Measurements from ENCODE around the gene ARL6IP6.
"Not testable (repeated sequence)": the region's sequence is repeated elsewhere in the genome, so short reads cannot be mapped to it uniquely, and the experiment has no call there.

The ARL6IP6 gene

DNA sequence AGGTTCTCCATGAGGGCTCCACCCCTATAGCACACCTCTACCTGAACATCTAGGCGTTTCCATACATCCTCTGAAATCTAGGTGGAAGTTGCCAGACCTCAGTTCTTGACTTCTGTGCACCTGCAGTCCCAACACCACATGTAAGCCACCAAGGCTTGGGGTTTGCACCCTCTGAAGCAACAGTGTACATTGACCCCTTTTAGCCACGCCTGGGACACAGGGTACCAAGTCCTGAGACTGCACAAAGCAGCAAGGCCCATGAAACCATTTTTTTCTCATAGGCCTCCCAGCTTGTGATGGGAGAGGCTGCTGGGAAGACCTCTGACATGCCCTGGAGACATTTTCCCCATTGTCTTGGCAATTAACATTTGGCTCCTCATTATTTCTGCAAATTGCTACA is 20.0 kb downstream of the ARL6IP6 start:
- TF ChIP-seq, protein P1, sequence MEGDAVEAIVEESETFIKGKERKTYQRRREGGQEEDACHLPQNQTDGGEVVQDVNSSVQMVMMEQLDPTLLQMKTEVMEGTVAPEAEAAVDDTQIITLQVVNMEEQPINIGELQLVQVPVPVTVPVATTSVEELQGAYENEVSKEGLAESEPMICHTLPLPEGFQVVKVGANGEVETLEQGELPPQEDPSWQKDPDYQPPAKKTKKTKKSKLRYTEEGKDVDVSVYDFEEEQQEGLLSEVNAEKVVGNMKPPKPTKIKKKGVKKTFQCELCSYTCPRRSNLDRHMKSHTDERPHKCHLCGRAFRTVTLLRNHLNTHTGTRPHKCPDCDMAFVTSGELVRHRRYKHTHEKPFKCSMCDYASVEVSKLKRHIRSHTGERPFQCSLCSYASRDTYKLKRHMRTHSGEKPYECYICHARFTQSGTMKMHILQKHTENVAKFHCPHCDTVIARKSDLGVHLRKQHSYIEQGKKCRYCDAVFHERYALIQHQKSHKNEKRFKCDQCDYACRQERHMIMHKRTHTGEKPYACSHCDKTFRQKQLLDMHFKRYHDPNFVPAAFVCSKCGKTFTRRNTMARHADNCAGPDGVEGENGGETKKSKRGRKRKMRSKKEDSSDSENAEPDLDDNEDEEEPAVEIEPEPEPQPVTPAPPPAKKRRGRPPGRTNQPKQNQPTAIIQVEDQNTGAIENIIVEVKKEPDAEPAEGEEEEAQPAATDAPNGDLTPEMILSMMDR (IDR thresholded peaks at IDR 0.05; ENCODE audit: low read depth, low read length) = no peak
- DNase-seq (ENCODE audit: low read depth in 2 of 2) = no peak
- H3K4me3 ChIP-seq (replicated peaks in 1 of 2; ENCODE audit: low read depth in 2 of 2, low read length in 2 of 2) = no peak overlapping the region

DNA sequence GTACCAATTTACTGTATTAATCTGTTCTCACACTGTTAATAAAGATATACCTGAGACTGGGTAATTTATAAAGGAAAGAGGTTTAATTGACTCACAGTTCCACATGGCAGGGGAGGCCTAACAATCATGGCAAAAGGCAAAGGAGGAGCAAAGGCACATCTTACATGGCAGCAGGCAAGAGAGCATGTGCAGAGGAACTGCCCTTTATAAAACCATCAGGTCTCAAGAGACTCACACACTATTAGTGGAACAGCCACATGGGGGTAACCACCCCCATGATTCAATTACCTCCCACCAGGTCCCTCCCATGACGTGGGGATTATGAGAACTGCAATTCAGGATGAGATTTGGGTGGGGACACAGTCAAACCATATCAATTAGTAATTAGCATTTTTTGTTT is 21.3 kb downstream of the ARL6IP6 start:
- H3K4me3 ChIP-seq (replicated peaks in 1 of 2; ENCODE audit: low read depth in 2 of 2, low read length in 2 of 2) = not testable (repeated sequence)

DNA sequence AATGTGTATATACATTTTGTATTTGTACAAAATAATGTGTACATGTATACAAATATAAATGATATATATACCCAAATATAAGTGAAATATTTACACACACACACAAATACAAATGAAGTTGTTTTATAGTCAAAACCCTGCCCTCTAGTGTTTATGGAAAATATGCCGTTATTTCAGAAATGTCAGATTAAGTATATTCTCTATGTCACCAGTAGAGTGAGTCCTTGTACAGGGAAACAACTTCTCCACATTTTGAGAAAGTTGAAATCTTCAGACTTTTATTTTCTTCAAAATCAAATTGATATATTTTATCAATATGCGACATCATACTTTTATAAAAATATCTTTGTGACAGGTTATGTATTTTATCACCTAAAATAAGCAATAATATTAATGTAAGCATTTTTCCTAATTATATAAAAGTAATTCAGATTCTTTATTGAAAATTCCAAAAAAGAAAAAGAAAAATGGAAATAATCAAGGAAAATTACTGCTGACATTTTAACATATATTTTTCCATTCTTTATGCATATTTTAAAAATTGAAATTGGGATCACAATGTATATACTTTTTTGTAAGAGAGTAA is 22.4 kb downstream of the ARL6IP6 start:
- TF ChIP-seq, protein P1 (IDR thresholded peaks at IDR 0.05; ENCODE audit: low read depth, low read length) = peak; percentile 77
- no peak overlapping the region for H3K4me3 ChIP-seq (replicated peaks in 1 of 2; ENCODE audit: low read depth in 2 of 2, low read length in 2 of 2)
- DNase-seq (ENCODE audit: low read depth in 2 of 2) = peak; percentile 82 to 84

More for the DNA sequence above, 21.3 kb downstream of the ARL6IP6 start:
- not testable (repeated sequence) for DNase-seq (ENCODE audit: low read depth in 2 of 2)

GRCh38 chr2:152743002-152743401 is 24.6 kb downstream of the ARL6IP6 start:
- DNase-seq (ENCODE audit: low read depth in 2 of 2) = peak; percentile 15 to 21
- no peak overlapping the region for H3K4me3 ChIP-seq (replicated peaks in 1 of 2; ENCODE audit: low read depth in 2 of 2, low read length in 2 of 2)
- TF ChIP-seq, protein P1 (IDR thresholded peaks at IDR 0.05; ENCODE audit: low read depth, low read length) = peak; percentile 58

DNA sequence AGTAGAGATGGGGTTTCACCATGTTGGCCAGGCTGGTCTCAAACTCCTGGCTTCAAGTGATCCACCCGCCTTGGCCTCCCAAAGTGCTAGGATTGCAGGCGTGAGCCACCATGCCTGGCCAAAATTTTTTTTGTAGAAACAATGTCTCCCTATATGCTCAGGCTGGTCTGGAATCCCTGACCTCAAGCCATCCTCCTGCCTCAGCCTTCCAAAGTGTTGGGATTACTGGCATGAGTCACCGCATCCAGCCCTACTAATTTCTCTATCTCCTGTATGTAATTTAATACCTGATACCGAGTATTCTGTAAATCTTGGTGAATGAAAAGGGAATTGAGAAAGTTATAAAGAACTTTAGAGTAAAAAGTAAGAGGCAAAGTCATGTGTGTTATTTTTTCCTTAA is 29.3 kb downstream of the ARL6IP6 start:
- DNase-seq (ENCODE audit: low read depth in 2 of 2) = peak in 1 of 2 donors; percentile 33
- not testable (repeated sequence) for H3K4me3 ChIP-seq (replicated peaks in 1 of 2; ENCODE audit: low read depth in 2 of 2, low read length in 2 of 2)

DNA sequence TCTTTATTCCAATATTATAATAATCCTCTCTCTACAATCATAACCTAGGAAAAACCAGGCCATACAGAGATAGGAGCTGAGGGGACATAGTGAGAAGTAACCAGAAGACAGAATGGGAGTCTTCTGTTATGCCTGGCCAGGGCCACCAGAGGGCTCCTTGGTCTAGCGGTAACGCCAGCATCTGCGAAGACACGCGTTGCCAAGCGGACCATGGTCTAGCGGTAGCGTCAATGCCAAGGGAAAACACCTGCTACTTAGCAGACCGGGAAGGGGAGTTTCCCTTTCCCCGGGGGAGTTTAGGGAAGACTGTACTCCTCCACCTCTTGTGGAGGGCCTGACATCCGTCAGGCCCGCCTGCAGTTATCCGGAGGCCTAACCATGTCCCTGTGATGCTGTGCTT is 36.6 kb downstream of the ARL6IP6 start:
- no peak overlapping the region for H3K4me3 ChIP-seq (replicated peaks in 1 of 2; ENCODE audit: low read depth in 2 of 2, low read length in 2 of 2)
- DNase-seq (ENCODE audit: low read depth in 2 of 2) = peak; percentile 42

DNA sequence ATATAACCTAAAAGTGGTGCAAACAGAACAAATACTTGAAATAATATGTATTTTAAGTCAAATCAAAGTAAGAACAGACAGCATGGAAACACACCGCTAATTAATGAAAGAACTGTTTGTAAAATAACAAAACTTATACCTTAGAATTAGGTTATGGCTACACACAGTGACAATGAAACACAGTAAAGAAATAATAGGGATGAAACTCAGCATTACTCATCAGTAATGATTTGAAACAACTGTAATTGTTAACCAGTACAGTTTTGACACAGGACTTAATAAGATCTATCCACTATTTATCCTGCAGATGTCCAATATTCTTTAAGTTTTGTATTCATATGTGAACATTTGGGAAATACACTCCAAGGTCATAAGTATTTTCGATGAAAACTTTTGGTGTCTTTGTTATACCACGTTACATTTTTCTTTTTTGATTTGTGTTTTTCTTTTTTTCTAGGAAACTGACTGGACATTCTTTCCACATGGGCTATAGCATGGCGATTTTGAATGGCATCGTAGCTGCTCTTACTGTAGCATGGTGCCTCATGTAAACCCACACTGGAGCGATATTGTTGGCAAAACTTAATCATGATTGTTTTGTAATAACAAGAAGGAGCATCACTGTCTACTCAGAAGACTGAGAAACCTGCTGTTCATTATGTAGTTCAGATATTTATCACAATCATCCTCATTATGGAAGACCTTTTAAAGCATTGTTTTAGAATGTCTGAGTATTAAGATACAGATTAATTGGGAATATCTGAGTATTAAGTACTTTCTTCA is 41.1 kb downstream of the ARL6IP6 start:
- TF ChIP-seq, protein P1 (IDR thresholded peaks at IDR 0.05; ENCODE audit: low read depth, low read length) = no peak
- no peak overlapping the region for H3K4me3 ChIP-seq (replicated peaks in 1 of 2; ENCODE audit: low read depth in 2 of 2, low read length in 2 of 2)
- DNase-seq (ENCODE audit: low read depth in 2 of 2) = no peak

More for the DNA sequence above, 36.6 kb downstream of the ARL6IP6 start:
- TF ChIP-seq, protein P1 (IDR thresholded peaks at IDR 0.05; ENCODE audit: low read depth, low read length) = peak; percentile 52

Measured in cardiac fibroblast (primary cell).